ENCODE measurements around the gene SPATA13.
"Not testable (repeated sequence)": the region's sequence is repeated elsewhere in the genome, so short reads cannot be mapped to it uniquely, and the experiment has no call there.

The SPATA13 gene

DNA sequence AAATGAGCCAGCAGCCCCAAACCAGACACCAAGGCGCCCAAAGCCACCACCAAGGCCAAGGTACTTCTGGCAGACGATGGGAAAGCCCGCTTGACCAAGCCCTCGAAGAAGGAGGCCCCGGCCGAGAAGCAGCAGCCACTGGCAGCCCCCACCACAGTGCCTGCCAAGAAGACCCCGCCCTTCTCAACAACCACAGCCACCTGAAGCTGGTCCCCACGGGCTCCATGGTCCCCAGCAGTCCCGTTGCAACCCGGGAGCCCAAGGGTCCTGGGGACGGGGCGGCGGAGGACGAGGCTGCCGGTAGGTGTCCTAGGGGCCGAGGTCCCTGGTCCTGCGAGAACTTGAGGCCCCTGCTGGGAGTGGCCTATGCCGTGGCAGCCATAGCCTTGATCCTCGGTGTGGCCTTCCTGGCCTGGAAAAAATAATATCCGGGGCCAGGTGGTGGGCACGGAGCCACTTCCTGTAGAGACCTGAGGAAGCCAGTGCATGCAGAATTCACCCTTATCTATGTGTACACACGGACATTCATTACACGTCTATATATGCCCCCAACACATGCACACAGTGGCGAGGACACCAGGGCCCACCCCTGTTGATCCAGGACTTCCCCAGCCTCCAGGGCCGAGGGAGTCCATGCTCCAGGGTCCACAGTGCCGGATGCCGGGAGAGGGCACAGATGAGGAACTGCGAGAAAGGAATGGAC lies 162.7 kb downstream of the SPATA13 start:
- DNase-seq = no peak

DNA sequence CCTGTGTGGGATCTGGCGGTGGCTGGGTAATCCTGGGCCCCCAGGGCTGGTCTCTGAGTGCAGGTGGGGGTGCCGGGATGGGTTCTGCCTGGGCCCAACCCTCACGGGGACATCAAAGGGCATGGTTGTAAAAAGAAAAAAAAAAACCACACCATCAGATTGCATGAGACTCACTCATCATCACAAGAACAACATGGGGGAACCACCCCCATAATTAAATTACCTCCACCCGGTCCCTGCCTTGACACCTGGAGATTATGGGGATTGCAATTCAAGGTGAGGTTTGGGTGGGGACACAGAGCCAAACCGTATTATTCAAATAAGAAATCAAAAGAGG lies 163.2 kb downstream of the SPATA13 start:
- DNase-seq = no peak

DNA sequence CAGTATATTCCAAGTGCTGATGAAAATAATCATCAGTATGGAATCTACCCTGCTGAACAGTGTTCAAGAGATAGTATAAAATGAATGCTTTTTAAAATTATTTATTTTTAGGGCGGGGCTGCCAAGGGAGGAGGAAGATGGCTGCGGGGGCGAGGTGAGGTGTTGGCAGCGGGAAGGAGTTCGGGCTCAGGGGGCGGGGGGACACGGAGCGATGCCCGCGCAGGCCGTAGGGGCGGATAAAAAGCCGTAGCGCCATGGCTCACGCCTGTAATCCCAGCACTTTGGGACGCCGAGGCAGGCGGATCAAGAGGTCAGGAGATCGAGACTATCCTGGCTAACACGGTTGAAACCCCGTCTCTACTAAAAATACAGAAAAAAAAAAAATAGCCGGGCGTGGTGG lies 167.1 kb downstream of the SPATA13 start:
- DNase-seq = not testable (repeated sequence)

DNA sequence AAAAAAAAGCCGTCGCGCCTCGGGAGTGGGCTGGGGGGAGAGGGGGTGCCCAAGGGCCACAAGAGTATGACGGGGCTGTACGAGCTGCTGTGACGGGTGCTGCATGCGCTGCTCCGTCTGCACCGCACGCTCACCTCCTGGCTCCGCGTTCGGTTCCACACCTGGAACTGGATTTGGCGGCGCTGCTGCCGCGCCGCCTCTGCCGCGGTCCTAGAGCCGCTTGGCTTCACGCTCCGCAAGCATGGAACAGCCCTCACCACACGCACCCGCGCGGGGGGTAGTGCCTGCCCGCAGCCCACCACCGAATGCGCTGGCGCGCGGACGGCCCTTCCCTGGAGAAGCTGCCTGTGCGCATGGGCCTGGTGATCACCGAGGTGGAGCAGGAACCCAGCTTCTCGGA lies 167.6 kb downstream of the SPATA13 start:
- DNase-seq = no peak

DNA sequence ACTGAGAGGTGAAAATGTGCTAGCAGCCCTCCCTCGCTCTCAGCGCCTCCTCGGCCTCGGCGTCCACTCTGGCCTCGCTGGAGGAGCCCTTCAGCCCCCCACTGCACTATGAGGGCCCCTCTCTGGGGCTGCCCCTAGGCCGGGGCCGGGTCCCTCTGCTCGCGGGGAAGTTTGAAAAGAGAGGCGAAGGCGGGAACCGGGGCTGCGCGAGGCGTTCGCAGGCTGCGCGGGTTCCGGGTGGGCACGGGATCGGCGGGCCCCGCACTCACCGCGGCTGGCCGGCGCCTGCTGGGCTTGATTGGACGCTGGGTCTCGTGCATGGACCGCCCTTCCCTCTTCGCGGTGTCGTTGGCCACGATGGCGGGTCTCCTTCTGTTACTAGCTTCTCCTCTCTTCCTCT lies 178.2 kb downstream of the SPATA13 start:
- DNase-seq = no peak

DNA sequence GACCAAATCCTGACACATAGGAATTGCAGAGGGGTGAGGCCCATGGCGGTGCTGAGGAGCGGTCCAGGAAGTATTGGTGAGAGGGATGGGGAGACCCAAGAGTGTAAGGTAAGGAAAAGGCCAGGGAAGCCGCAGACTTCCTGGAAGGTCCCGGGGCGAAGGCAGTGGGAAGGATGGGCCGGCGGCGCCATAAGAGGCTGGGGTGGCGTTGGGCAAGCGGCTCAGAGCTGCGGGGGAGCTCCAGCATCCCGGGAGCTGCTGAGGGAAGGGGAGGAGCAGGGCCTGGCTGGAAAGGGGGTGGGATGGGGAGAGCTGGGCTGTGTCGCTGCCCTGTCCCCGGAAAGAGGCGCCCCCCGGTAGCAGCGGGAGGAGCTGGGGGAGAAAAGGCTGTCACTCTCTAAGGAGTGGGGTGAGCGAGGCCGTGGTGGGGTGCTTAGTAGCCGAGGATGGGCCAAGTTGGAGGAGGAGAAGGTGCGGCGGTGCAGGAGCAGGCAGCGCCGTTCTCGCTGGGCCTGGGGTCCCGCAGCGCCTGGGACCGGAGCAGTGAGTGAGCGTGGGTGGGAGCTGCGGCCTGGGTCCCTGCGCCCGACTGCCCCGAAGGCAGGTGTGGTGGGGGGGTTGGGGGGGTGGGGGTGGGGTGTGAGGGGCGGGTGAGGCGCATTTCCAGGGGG lies 179.6 kb downstream of the SPATA13 start:
- DNase-seq = no peak

DNA sequence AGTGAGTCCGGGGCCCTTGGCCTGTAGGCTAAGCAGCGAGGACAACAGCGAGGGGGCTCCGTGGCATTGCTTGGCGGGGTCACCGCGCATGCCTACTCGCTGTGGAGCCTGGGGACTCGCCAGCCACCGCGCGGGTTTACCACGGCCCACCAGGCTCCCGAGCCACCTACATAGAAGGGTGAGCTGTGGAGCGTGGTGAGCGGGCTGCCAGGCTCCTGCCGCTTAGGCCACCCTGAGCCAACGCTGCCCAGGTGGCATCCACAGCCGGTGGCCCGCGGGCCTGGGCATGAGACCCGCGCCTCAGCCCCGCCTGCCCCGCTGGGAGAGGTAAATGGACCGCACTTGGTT lies 180.1 kb downstream of the SPATA13 start:
- DNase-seq = no peak

DNA sequence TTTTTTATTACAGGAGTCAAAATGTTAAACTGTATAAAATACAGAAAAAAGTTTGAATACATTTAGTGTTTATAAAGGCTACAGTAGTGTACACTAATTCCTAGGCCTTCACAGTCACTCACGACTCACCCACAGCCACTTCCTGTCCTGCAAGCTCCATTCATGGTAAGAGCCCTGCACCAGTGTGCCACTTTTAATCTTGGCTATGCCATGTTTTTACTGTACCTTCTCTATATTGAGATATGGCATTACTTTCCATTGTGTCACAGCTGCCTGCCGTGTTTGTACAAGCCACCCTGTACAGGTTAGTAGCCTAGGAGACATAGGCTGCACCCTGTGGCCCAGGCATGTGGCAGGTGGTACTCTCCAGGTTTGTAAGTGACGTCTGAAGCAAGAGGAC lies 180.9 kb downstream of the SPATA13 start:
- DNase-seq = no peak

DNA sequence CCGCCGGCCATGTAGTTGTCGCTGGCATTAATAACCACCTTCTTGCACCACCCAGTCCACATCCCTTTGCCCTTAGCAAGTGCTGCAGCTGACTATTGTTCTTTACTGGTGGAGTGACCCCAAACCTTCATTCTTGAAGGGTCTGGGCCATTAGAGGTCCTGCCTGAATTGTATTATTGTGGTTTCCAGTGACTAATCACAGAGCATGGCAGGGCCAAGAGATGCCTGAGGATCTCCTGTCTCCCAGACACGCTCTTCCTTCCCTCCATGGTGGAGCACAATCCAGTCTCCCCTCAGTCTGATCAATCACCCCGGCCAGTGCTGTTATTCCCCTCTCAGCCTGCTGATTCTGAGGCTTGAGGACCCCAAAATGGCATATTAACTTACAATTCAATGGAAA lies 187.9 kb downstream of the SPATA13 start:
- DNase-seq = no peak

DNA sequence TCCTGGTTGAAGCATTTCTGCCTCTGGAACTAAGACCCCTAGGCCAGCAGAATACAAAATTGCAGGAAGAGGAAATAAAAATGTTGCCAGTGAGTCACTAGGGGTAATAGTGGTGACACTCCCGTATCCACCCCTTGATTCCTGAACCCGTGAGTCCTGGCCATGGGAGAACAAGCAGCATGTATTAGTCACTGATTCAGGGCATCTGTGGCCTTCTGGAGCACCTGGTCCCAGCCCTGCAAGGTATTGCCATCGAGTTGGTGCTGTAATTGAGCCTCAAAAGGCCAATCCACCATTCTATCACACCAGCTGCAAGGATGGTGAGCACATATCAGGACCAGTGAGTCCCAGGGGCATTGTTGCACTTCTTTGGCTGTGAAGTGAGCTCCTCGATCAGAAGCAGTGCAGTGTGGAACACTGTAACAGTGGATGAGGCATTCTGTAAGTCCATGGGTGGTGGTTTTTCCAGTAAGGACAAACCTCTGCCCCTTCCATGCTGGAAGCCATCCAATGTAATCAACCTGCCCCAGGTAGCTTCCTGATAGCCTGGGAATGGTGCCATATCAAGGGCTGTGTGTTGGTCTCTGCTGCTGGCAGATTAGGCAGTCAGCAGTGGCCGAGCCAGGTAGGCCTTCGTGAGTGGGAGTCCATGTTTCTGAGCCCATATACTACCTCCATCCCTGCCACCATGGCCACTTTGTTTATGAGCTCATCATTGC lies 188.4 kb downstream of the SPATA13 start:
- no peak for DNase-seq

DNA sequence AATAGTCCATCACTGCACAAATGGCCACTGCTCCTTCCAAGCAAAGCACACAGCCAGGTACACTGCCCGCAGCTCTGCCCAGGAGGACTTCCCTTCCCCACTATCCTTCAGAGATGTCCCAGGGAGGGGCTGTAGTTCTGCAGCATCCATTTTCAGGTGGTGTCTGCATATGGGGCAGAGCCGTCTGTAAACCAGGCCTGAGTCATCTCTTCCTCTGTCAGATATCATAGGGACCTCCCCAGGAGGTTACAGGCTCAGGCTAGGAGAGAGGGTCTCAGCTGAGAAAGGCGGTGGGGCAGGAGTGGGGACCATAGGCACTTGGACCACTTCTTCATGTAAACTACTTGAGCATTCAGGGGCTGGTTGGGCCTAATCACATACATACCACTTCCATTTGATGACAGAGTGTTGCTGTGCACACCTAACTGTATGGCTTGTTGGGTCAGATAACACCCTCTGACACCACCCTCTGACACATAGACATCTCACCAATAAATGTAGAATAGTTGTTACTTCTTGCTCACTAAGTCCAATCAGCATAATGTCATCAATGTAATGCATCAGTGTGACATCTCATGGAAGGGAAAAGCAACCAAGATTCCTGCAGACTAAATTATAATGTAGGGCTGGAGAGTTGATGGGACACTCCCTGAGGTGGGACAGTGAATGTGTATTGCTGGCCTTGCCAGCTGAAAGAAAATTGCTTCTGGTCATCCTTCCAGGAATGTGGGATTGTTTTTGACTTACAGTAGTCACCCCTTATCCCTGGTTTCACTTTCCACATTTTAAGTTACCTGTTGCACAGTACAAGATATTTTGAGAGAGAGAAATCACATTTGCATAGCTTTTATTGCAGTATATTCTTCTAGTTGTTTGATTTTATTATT lies 189.5 kb downstream of the SPATA13 start:
- not testable (repeated sequence) for DNase-seq

DNA sequence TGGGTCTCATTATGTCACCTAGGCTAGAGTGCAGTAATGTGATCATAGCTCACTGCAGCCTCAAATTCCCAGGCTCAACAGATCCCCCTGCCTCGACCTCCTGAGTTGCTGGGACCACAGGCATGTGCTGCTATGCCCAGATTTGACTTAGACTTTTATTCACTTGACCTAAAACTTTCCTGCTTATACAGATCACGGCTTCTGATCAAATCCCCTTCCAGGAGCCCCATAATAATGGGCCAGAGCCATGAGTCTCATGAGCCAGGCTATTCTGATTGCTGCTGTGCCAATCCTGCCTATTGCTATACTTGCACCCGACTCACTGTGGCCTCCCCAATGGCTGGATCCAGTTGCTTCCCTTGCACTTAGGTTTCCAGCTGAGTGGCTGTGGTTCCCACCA lies 190.9 kb downstream of the SPATA13 start:
- DNase-seq = no peak

DNA sequence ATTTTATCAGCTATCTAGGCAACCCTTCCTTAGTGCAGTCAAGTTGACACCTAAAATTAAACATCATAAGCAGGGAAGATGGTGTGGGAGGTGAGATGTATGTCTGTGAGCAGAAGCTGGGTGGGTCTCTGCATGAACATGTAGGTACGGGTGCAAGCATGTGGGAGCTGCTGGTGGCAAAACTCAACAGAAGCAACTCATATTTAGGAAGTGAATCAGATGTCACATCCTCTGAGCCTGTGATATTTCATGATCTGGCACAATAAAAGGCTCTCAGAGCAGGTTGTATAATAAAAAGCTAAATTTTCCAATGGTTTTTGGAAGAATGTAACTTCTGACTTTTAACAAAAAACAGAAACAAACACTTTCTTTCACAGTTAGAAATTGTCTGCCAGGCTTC lies 193.2 kb downstream of the SPATA13 start:
- DNase-seq = no peak

DNA sequence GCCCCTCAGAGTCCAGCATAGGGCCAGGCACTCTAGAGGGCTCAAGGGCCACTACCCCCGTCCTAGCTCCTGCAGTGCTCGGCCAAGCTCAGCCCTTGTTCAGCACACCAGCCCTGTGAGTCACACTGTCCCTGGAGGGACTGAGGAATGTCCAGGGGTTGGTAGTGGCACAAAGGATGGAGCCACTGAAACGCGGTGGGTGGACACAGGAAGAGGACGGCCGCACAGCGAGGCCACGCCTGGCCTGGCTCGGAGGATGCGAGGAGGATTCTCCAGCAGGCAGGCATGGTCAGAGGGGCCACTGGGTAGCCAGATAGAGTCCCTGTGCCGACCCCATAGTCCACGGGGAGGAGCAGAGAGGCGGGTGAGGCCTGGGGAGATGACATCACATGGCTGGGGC lies 194.6 kb downstream of the SPATA13 start:
- no peak for DNase-seq

DNA sequence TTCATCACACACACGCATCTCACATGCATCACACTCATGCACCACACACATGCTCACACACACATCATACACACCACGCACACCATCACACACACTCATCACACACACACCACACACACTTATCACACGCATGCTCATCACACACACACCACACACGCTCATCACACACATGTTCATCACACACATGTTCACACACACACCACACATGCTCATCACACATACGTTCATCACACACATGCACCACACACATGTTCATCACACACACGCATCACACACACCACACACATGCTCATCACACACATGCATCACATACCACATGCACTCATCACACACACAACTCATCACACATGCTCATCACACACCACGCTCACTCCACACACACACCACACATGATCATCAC lies 195.8 kb downstream of the SPATA13 start:
- DNase-seq = no peak
